ENCODE data around the gene PCAT7.

DNA sequence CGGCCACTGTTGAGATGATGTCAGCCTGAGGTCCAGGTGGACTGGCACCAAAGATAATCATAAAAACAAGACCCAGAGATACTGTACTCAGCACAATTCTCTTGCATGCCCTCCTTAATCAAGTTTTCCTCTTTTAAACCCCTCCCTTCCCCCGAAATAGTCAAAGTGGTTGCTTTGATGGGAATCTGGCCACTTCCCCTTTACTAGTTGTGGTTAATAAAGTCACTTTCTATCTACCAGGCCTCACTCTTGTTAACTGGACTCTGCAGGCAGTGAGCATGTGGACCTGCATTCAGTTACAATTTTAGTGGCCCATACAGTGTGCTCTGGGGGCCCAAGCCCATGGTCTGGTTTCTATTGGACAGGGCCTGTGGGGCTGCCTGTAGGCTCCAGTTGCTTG is 21.2 kb downstream of the PCAT7 start:
- no peak for TF ChIP-seq POLR2AphosphoS5 (IDR thresholded peaks at IDR 0.05; ENCODE audit: borderline replicate concordance, low read depth, low read length)
- TF ChIP-seq EZH2 (IDR thresholded peaks at IDR 0.05), result no peak
- no peak for TF ChIP-seq FOXP2 (optimal IDR thresholded peaks at IDR 0.05; ENCODE audit: control extremely low read depth, extremely low read length, insufficient read depth)

All from SK-N-MC (cell line).